ENCODE data around the gene RHOBTB3.

DNA sequence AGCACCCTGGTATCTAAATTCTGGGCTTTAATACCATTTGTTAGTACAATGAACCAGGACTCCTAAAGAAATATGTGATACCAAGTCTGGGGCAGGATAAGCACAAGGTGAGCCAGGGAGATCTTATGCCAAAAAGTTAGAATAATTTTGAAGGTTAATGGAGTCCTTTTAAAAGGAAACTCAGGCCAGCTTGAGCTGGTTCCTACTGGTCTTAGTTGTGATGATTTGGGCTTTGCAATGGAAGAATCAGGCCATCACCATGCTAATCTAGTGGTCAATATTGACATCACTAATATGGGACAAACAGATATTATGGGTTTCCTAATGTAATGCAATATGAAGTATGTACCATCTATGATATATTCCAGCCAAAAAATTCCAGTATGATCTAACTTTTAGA, 40.8 kb upstream of the RHOBTB3 start:
- TF ChIP-seq, protein P1, sequence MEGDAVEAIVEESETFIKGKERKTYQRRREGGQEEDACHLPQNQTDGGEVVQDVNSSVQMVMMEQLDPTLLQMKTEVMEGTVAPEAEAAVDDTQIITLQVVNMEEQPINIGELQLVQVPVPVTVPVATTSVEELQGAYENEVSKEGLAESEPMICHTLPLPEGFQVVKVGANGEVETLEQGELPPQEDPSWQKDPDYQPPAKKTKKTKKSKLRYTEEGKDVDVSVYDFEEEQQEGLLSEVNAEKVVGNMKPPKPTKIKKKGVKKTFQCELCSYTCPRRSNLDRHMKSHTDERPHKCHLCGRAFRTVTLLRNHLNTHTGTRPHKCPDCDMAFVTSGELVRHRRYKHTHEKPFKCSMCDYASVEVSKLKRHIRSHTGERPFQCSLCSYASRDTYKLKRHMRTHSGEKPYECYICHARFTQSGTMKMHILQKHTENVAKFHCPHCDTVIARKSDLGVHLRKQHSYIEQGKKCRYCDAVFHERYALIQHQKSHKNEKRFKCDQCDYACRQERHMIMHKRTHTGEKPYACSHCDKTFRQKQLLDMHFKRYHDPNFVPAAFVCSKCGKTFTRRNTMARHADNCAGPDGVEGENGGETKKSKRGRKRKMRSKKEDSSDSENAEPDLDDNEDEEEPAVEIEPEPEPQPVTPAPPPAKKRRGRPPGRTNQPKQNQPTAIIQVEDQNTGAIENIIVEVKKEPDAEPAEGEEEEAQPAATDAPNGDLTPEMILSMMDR (IDR thresholded peaks at IDR 0.05) = no peak
- TF ChIP-seq POLR2A (IDR thresholded peaks at IDR 0.05) = no peak
